H9 (cell line): ENCODE data around the gene IGF2. TPM values are rescaled to one million over a fixed set of nuclear protein-coding genes. Genes with fewer than 3 reads are reported as not detected.

Experiments
- DNase-seq: peaks from one replicate; pipeline ENCODE4 v3.0.0-alpha.2; 2017
- H2AFZ ChIP-seq: one replicate; pipeline ENCODE4 v1.6.1; 2013; ENCODE audit warnings: mild to moderate bottlenecking, low read length, control low read depth, moderate library complexity
- H2AK5ac ChIP-seq: 2 replicates; pipeline ENCODE4 v1.6.1; 2013; ENCODE audit warnings: low read length, control low read depth, mixed read lengths; ENCODE audit not compliant: insufficient read length
- H2BK120ac ChIP-seq: one replicate; pipeline ENCODE4 v1.6.1; 2013; ENCODE audit warnings: low read depth, mild to moderate bottlenecking, low read length, control low read depth, inconsistent platforms; ENCODE audit not compliant: poor library complexity, severe bottlenecking
- H2BK12ac ChIP-seq: 2 replicates; pipeline ENCODE4 v1.6.1; 2013; ENCODE audit warnings: low read length, control low read depth, mixed read lengths, low read depth; ENCODE audit not compliant: insufficient read length
- H2BK15ac ChIP-seq: 2 replicates; pipeline ENCODE4 v1.6.1; 2013; ENCODE audit warnings: low read depth, low read length, control low read depth
- H2BK20ac ChIP-seq: one replicate; pipeline ENCODE4 v1.6.1; 2013; ENCODE audit warnings: low read depth, mild to moderate bottlenecking, low read length, control low read depth, inconsistent platforms; ENCODE audit not compliant: poor library complexity, severe bottlenecking
- H2BK5ac ChIP-seq: 2 replicates; pipeline ENCODE4 v1.6.1; 2013; ENCODE audit warnings: low read length, control low read depth, mixed read lengths; ENCODE audit not compliant: insufficient read length
- H3K14ac ChIP-seq: 2 replicates; pipeline ENCODE4 v1.6.1; 2013; ENCODE audit warnings: low read length, control low read depth; ENCODE audit not compliant: insufficient read depth
- H3K18ac ChIP-seq: 2 replicates; pipeline ENCODE4 v1.6.1; 2013; ENCODE audit warnings: low read depth, mild to moderate bottlenecking, mixed read lengths, low read length, control low read depth; ENCODE audit not compliant: insufficient read length
- H3K23ac ChIP-seq: 2 replicates; pipeline ENCODE4 v1.6.1; 2013; ENCODE audit warnings: low read length, control low read depth, mixed read lengths, low read depth; ENCODE audit not compliant: insufficient read length
- H3K23me2 ChIP-seq: 2 replicates; pipeline ENCODE4 v1.6.1; 2013; ENCODE audit warnings: low read depth, mild to moderate bottlenecking, mixed read lengths, low read length, control low read depth; ENCODE audit not compliant: insufficient read length, poor library complexity, severe bottlenecking
- H3K27ac ChIP-seq: 2 replicates; pipeline ENCODE4 v1.5.1; 2013; ENCODE audit warnings: low read length, control low read depth, mixed read lengths, low read depth; ENCODE audit not compliant: insufficient read length
- H3K27me3 ChIP-seq: 2 replicates; pipeline ENCODE4 v1.6.1; 2013; ENCODE audit warnings: low read length, control low read depth, inconsistent platforms; ENCODE audit not compliant: insufficient read depth
- H3K4ac ChIP-seq: 2 replicates; pipeline ENCODE4 v1.6.1; 2013; ENCODE audit warnings: low read depth, mild to moderate bottlenecking, control low read depth, inconsistent platforms, low read length, moderate library complexity
- H3K4me1 ChIP-seq: 2 replicates; pipeline ENCODE4 v1.6.1; 2013; ENCODE audit warnings: low read length, control low read depth, inconsistent platforms; ENCODE audit not compliant: insufficient read depth
- H3K4me2 ChIP-seq: 2 replicates; pipeline ENCODE4 v1.6.1; 2013; ENCODE audit warnings: low read length, control low read depth, mixed read lengths; ENCODE audit not compliant: insufficient read length, insufficient read depth
- H3K56ac ChIP-seq: 2 replicates; pipeline ENCODE4 v1.6.1; 2013; ENCODE audit warnings: low read depth, mild to moderate bottlenecking, mixed read lengths, low read length, control low read depth; ENCODE audit not compliant: insufficient read length
- H3K79me1 ChIP-seq: 2 replicates; pipeline ENCODE4 v1.6.1; 2013; ENCODE audit warnings: low read depth, mild to moderate bottlenecking, moderate library complexity, low read length, control low read depth, inconsistent platforms; ENCODE audit not compliant: insufficient read depth, poor library complexity, severe bottlenecking
- H3K79me2 ChIP-seq: 2 replicates; pipeline ENCODE4 v1.6.1; 2013; ENCODE audit warnings: low read length, control low read depth, inconsistent platforms; ENCODE audit not compliant: insufficient read depth
- H3K9ac ChIP-seq: 2 replicates; pipeline ENCODE4 v1.6.1; 2013; ENCODE audit warnings: low read length, control low read depth, mixed read lengths; ENCODE audit not compliant: insufficient read length; ENCODE audit errors: extremely low read depth
- H3K9me3 ChIP-seq: one replicate; pipeline ENCODE4 v1.6.1; 2013; ENCODE audit warnings: low read depth, low read length, inconsistent platforms; ENCODE audit not compliant: control insufficient read depth
- H3T11ph ChIP-seq: one replicate; pipeline ENCODE4 v1.6.1; 2013; ENCODE audit warnings: mild to moderate bottlenecking, low read length, control low read depth, inconsistent platforms
- H4K20me1 ChIP-seq: one replicate; pipeline ENCODE4 v1.6.1; 2013; ENCODE audit not compliant: control insufficient read depth, insufficient read length, insufficient read depth
- H4K5ac ChIP-seq: 2 replicates; pipeline ENCODE4 v1.6.1; 2013; ENCODE audit warnings: low read depth, mild to moderate bottlenecking, mixed read lengths, low read length, control low read depth; ENCODE audit not compliant: insufficient read length
- H4K8ac ChIP-seq: replicated peaks from 2 replicates; pipeline ENCODE4 v1.6.1; 2013; ENCODE audit warnings: low read length, control low read depth, mixed read lengths, low read depth; ENCODE audit not compliant: insufficient read length
- H4K91ac ChIP-seq: 2 replicates; pipeline ENCODE4 v1.6.1; 2013; ENCODE audit warnings: low read depth, mild to moderate bottlenecking, moderate library complexity, mixed read lengths, low read length, control low read depth; ENCODE audit not compliant: insufficient read length
- H3K27ac Mint-ChIP-seq, 3 experiments: 2 replicates in 2 of 3; 3 replicates in 1 of 3; pipeline ENCODE4 v1.8.0; 2020 to 2021; ENCODE audit warnings: mixed read lengths in 3 of 3, mild to moderate bottlenecking in 1 of 3, moderate library complexity in 1 of 3
- H3K27me3 Mint-ChIP-seq: 2 replicates; pipeline ENCODE4 v1.8.0; 2021; ENCODE audit warnings: low read depth, mild to moderate bottlenecking, moderate library complexity, mixed read lengths
- H3K36me3 Mint-ChIP-seq, 3 experiments: 2 replicates in 2 of 3; 3 replicates in 1 of 3; pipeline ENCODE4 v1.8.0; 2020 to 2021; ENCODE audit warnings: low read depth in 3 of 3, mixed read lengths in 3 of 3; ENCODE audit not compliant: insufficient read depth in 1 of 3
- H3K4me1 Mint-ChIP-seq, 2 experiments: 2 replicates each; pipeline ENCODE4 v1.8.0; 2020; ENCODE audit warnings: mixed read lengths in 2 of 2
- H3K4me3 Mint-ChIP-seq, 2 experiments: 2 replicates in 1 of 2; 3 replicates in 1 of 2; pipeline ENCODE4 v1.8.0; 2020 to 2021; ENCODE audit warnings: mild to moderate bottlenecking in 2 of 2, mixed read lengths in 2 of 2, moderate library complexity in 1 of 2
- H3K9me3 Mint-ChIP-seq, 2 experiments: 2 replicates in 1 of 2; 3 replicates in 1 of 2; pipeline ENCODE4 v1.8.0; 2020; ENCODE audit warnings: mild to moderate bottlenecking in 2 of 2, mixed read lengths in 2 of 2, moderate library complexity in 1 of 2
- WGBS: extraction: QIAGEN DNeasy Blood & Tissue Kit; methylation state at CpG from one replicate; pipeline ENCODE4 v1.1.7; 2013; ENCODE audit warnings: missing lambda C conversion rate, low lambda C conversion rate, mixed read lengths; ENCODE audit not compliant: insufficient read length; ENCODE audit errors: extremely low coverage; 5-methylcytosine and 5-hydroxymethylcytosine counted together
- total RNA-seq: library from RNA; stranded (reverse); gene quantifications from 2 replicates; pipeline ENCODE4 v1.2.1, GENCODE V29; 2021
- TF ChIP-seq, protein P1 (sequence below): fragments of 200-600 bp; sonication (generic); conservative IDR thresholded peaks from 3 replicates; pipeline ENCODE4 v1.8.0; 2021; ENCODE audit warnings: antibody characterized with exemption, mild to moderate bottlenecking

The IGF2 gene
- total RNA-seq, 1 experiment from 2014 or later, result 2.8 TPM

DNA sequence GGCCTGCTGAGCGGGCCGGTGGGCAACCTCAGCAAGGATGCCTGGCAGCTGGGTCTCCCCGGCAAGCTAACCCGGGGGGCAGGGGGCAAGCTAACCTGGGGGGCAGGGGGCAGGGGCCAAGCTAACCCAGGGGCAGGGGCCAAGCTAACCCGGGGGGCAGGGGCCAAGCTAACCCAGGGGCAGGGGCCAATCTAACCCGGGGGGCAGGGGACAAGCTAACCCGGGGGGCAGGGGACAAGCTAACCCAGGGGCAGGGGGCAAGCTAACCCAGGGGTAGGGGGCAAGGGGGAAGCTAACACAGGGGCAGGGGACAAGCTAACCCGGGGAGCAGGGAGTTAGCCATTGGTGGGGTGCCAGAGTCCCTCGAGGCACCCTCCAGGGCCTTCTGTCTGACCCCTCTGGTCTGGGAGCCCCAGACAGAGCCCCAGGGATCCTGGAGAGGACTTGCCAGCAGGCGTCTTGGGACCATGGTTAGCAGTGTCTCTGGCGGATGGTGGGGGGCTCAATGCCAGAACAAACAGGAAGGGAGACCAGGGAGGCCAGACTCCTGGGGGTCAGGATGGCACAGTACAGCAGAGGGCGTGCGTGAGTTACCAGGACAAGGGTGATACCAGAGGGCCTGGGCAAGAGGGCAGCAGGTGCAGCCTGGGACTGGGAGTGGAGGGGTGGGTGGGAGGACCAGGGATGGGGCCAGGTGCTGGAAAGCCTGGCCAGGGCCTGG lies 16.1 kb downstream of the IGF2 start:
- Histone ChIP-seq H3K9me3 (no peaks in the 10 kb centered on the region), H3K23ac (no peak overlapping the region), H2BK120ac (no peak overlapping the region), H3K79me1 (no peaks in the 10 kb centered on the region), H2BK12ac (no peak overlapping the region), H4K5ac (no peak overlapping the region), H3K18ac (no peak overlapping the region), H2BK15ac (no peak overlapping the region), H2BK20ac (no peak overlapping the region), H3K4ac (no peak overlapping the region), H4K91ac (no peak overlapping the region), H4K8ac (no peak overlapping the region), H3K4me2 (no peak overlapping the region), H2BK5ac (no peak overlapping the region), H4K20me1 (no peaks in the 10 kb centered on the region), H3K4me1 (no peaks in the 10 kb centered on the region), H3K9ac (no peak overlapping the region), H2AFZ (no peak overlapping the region), H3K27me3 (no peaks in the 10 kb centered on the region), H3K14ac (no peak overlapping the region), H2AK5ac (no peak overlapping the region), H3K23me2 (no peaks in the 10 kb centered on the region), H3T11ph (no peak overlapping the region), H3K27ac (no peak overlapping the region), H3K79me2 (no peaks in the 10 kb centered on the region), H3K56ac (no peak overlapping the region)
- H3K9me3 Mint-ChIP-seq, result peaks cover 4% of the 10 kb centered on the region in 2 experiments; a peak in 2 of 5 replicates
- TF ChIP-seq, protein P1, sequence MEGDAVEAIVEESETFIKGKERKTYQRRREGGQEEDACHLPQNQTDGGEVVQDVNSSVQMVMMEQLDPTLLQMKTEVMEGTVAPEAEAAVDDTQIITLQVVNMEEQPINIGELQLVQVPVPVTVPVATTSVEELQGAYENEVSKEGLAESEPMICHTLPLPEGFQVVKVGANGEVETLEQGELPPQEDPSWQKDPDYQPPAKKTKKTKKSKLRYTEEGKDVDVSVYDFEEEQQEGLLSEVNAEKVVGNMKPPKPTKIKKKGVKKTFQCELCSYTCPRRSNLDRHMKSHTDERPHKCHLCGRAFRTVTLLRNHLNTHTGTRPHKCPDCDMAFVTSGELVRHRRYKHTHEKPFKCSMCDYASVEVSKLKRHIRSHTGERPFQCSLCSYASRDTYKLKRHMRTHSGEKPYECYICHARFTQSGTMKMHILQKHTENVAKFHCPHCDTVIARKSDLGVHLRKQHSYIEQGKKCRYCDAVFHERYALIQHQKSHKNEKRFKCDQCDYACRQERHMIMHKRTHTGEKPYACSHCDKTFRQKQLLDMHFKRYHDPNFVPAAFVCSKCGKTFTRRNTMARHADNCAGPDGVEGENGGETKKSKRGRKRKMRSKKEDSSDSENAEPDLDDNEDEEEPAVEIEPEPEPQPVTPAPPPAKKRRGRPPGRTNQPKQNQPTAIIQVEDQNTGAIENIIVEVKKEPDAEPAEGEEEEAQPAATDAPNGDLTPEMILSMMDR, result peak; percentile 25; the same call in 1 of the 3 replicates
- H3K27ac Mint-ChIP-seq, result no peak overlapping the region
- H3K4me1 Mint-ChIP-seq, result peaks cover 0 to 14% of the 10 kb centered on the region in 2 experiments; a peak in 2 of 4 replicates
- DNase-seq, result no peak
- H3K27me3 Mint-ChIP-seq, result peaks cover 47% of the 10 kb centered on the region
- H3K4me3 Mint-ChIP-seq, result no peak overlapping the region
- no CpG with 5 or more reads among the region's 13 CpGs for WGBS
- H3K36me3 Mint-ChIP-seq, result no peaks in the 10 kb centered on the region
